HepG2 (cell line): ENCODE results near the gene PTGER3. TPM values are rescaled to one million over a fixed set of nuclear protein-coding genes. Genes with fewer than 3 reads are reported as not detected.

Source experiments
- BATF2 ChIP-seq: sonication (generic); formaldehyde crosslinking; IDR thresholded peaks from 2 replicates; pipeline ENCODE4 v1.8.0; 2022; ENCODE audit warnings: mild to moderate bottlenecking, missing genetic modification reagents, moderate library complexity
- DRAP1 ChIP-seq: IDR thresholded peaks from 2 replicates; pipeline ENCODE4 v1.6.1; 2016; ENCODE audit warnings: missing genetic modification reagents, missing compliant biosample characterization
- ELF3 ChIP-seq: IDR thresholded peaks from 2 replicates; pipeline ENCODE4 v1.6.1; 2016; ENCODE audit warnings: missing genetic modification reagents, missing compliant biosample characterization
- GATAD1 ChIP-seq: IDR thresholded peaks from 2 replicates; pipeline ENCODE4 v1.6.1; 2016; ENCODE audit warnings: missing genetic modification reagents, missing compliant biosample characterization
- HDAC2 ChIP-seq: sonication (generic); formaldehyde crosslinking; IDR thresholded peaks from 2 replicates; pipeline ENCODE4 v1.4.0; 2020; ENCODE audit warnings: missing genetic modification reagents
- KDM2A ChIP-seq: sonication (generic); formaldehyde crosslinking; IDR thresholded peaks from 2 replicates; pipeline ENCODE4 v1.4.0; 2020; ENCODE audit warnings: low read depth, missing genetic modification reagents, borderline replicate concordance
- KMT2B ChIP-seq: IDR thresholded peaks from 2 replicates; pipeline ENCODE4 v1.6.1; 2016; ENCODE audit warnings: missing genetic modification reagents, missing compliant biosample characterization
- MTF1 ChIP-seq: sonication (generic); formaldehyde crosslinking; IDR thresholded peaks from 2 replicates; pipeline ENCODE4 v1.5.0; 2020; ENCODE audit warnings: missing genetic modification reagents
- MXD3 ChIP-seq: IDR thresholded peaks from 2 replicates; pipeline ENCODE4 v1.6.1; 2016; ENCODE audit warnings: mild to moderate bottlenecking, missing biosample characterization, missing genetic modification reagents
- NR2F1 ChIP-seq, 2 experiments: fragments of 450-650 bp in 1 of 2; formaldehyde crosslinking in 1 of 2; IDR thresholded peaks; 2 replicates each; pipeline versions ENCODE4 v1.5.0 to v1.6.1; 2016 to 2020; ENCODE audit warnings: mild to moderate bottlenecking in 1 of 2, missing compliant biosample characterization in 1 of 2, missing genetic modification reagents in 1 of 2, moderate library complexity in 1 of 2
- PRPF4 ChIP-seq: fragments of 200-400 bp; formaldehyde crosslinking; IDR thresholded peaks from 2 replicates; pipeline ENCODE4 v1.6.1; 2016; ENCODE audit warnings: low read length, low read depth; ENCODE audit not compliant: poor library complexity, severe bottlenecking
- SATB2 ChIP-seq: sonication (generic); formaldehyde crosslinking; IDR thresholded peaks from 2 replicates; pipeline ENCODE4 v1.5.0; 2020; ENCODE audit warnings: missing genetic modification reagents
- SMAD3 ChIP-seq: sonication (generic); formaldehyde crosslinking; IDR thresholded peaks from 2 replicates; pipeline ENCODE4 v1.4.0; 2020; ENCODE audit warnings: missing genetic modification reagents
- SMYD3 ChIP-seq: sonication (generic); formaldehyde crosslinking; IDR thresholded peaks from 2 replicates; pipeline ENCODE4 v1.8.1; 2023; ENCODE audit warnings: mild to moderate bottlenecking, missing genetic modification reagents
- ZBTB34 ChIP-seq: sonication (generic); formaldehyde crosslinking; IDR thresholded peaks from 2 replicates; pipeline ENCODE4 v1.8.0; 2022; ENCODE audit warnings: mild to moderate bottlenecking, missing genetic modification reagents
- ZFAT ChIP-seq: sonication (generic); formaldehyde crosslinking; conservative IDR thresholded peaks from 2 replicates; pipeline ENCODE4 v1.8.1; 2023; ENCODE audit warnings: missing genetic modification reagents, inconsistent platforms
- ZFP90 ChIP-seq: sonication (generic); formaldehyde crosslinking; IDR thresholded peaks from 2 replicates; pipeline ENCODE4 v1.8.0; 2022; ENCODE audit warnings: missing genetic modification reagents, mild to moderate bottlenecking, inconsistent platforms, borderline replicate concordance
- ZNF12 ChIP-seq: sonication (generic); formaldehyde crosslinking; IDR thresholded peaks from 2 replicates; pipeline ENCODE4 v1.5.0; 2020; ENCODE audit warnings: missing genetic modification reagents
- ZNF235 ChIP-seq: sonication (generic); formaldehyde crosslinking; IDR thresholded peaks from 2 replicates; pipeline ENCODE4 v1.8.1; 2023; ENCODE audit warnings: mild to moderate bottlenecking, missing genetic modification reagents, borderline replicate concordance
- ZNF260 ChIP-seq: sonication (generic); formaldehyde crosslinking; IDR thresholded peaks from 2 replicates; pipeline ENCODE4 v1.4.0; 2020; ENCODE audit warnings: missing genetic modification reagents, low read depth, mild to moderate bottlenecking, borderline replicate concordance
- ZNF441 ChIP-seq: sonication (generic); formaldehyde crosslinking; IDR thresholded peaks from 2 replicates; pipeline ENCODE4 v1.7.0; 2021; ENCODE audit warnings: missing genetic modification reagents, borderline replicate concordance
- ZNF569 ChIP-seq: sonication (generic); formaldehyde crosslinking; IDR thresholded peaks from 2 replicates; pipeline ENCODE4 v1.5.0; 2020; ENCODE audit warnings: mild to moderate bottlenecking, missing genetic modification reagents, moderate library complexity, borderline replicate concordance
- ZNF670 ChIP-seq: sonication (generic); formaldehyde crosslinking; IDR thresholded peaks from 2 replicates; pipeline ENCODE4 v1.8.0; 2022; ENCODE audit warnings: mild to moderate bottlenecking, missing genetic modification reagents, borderline replicate concordance
- ZNF709 ChIP-seq: sonication (generic); formaldehyde crosslinking; IDR thresholded peaks from 2 replicates; pipeline ENCODE4 v1.5.0; 2020; ENCODE audit warnings: mild to moderate bottlenecking, missing genetic modification reagents
- ZSCAN25 ChIP-seq: sonication (generic); formaldehyde crosslinking; IDR thresholded peaks from 2 replicates; pipeline ENCODE4 v1.8.0; 2022; ENCODE audit warnings: mild to moderate bottlenecking, missing genetic modification reagents
- polyA plus RNA-seq, 8 experiments: library from polyadenylated mRNA; depleted of rRNA in 3 of 8; stranded (reverse) in 7 of 8; unstranded in 1 of 8; fragments of >200 nt; fragmentation: Illumina TruSeq in 4 of 8; extraction: Trizol in 4 of 8; gene quantifications; 2 replicates each; pipeline versions ENCODE4 v1.2.1 to v1.2.3, GENCODE V29; 2011 to 2016; ENCODE audit warnings: low read depth in 4 of 8, missing spikeins in 1 of 8, mixed read lengths in 1 of 8; ENCODE audit not compliant: insufficient read depth in 1 of 8
- total RNA-seq, 5 experiments: library from RNA; depleted of rRNA; stranded (reverse); fragments of >200 nt; fragmentation: Illumina TruSeq; extraction: Trizol; gene quantifications; 2 replicates each; pipeline ENCODE4 v1.2.3, GENCODE V29; 2016; ENCODE audit warnings: low read depth in 1 of 5

Gene PTGER3
- total and polyA plus RNA-seq, 2 of the 13 experiments (the other 11 are each of a cell fraction or from before 2014, with no cell fraction given), result 0.01 TPM; not detected in 1

GRCh38 chr1:71080739-71081696 is 33.4 kb upstream of the PTGER3 start, which contains the start of gene ZRANB2 (continued):
- TF ChIP-seq ELF3 (CRISPR knock-in tag) (peak; percentile 95), DRAP1 (CRISPR knock-in tag) (peak; percentile 43; the same call in 1 of the 2 replicates), ZBTB34 (CRISPR knock-in tag) (no peak), ZNF12 (peak; percentile 11; the same call in 1 of the 2 replicates), ZFAT (CRISPR knock-in tag) (no peak), SMAD3 (CRISPR knock-in tag) (no peak; the same call in none of the 2 replicates), BATF2 (CRISPR knock-in tag) (no peak), KDM2A (CRISPR knock-in tag) (no peak; the same call in 1 of the 2 replicates), ZNF441 (no peak), ZNF260 (CRISPR knock-in tag) (no peak), ZNF235 (CRISPR knock-in tag) (no peak), PRPF4 (no peak), ZNF569 (no peak), GATAD1 (CRISPR knock-in tag) (peak; percentile 87), KMT2B (CRISPR knock-in tag) (peak; percentile 80; the same call in 1 of the 2 replicates), ZSCAN25 (CRISPR knock-in tag) (no peak), MTF1 (CRISPR knock-in tag) (no peak), ZNF670 (CRISPR knock-in tag) (peak; percentile 57; the same call in 1 of the 2 replicates), SATB2 (CRISPR knock-in tag) (no peak), ZNF709 (CRISPR knock-in tag) (peak; percentile 59; the same call in 1 of the 2 replicates), ZFP90 (CRISPR knock-in tag) (0 out of 2 replicates have a peak, but pooled peaks have one; percentile 29), NR2F1 (CRISPR knock-in tag; IDR thresholded peaks at IDR 0.05) (no peak), HDAC2 (CRISPR knock-in tag) (no peak), MXD3 (peak; percentile 56; the same call in 1 of the 2 replicates), SMYD3 (CRISPR knock-in tag) (no peak)
